GM12878 (cell line): ENCODE measurements around the gene SSX2IP. TPM values are rescaled to one million over a fixed set of nuclear protein-coding genes. Genes with fewer than 3 reads are reported as not detected.

Source experiments
- ATAC-seq: fragments of 200-7000 bp; cut with Tn5 transposase; 3 replicates; pipeline ENCODE4 v1.9.1; 2020; ENCODE audit warnings: mild to moderate bottlenecking, moderate library complexity
- BruUV-seq: library from RNA; stranded (reverse); fragments of 400-500 nt; replicated peaks from 2 replicates; lab custom pipeline; 2021; lab: Mats Ljungman, UMichigan
- CTCF ChIA-PET: fragments of 300-600 bp; sonication (Branson Sonifier 250); formaldehyde crosslinking; extraction: SDS; loops from one replicate; lab custom pipeline; 2021; ENCODE audit warnings: inconsistent platforms; lab: Yijun Ruan, JAX
- POLR2A ChIA-PET: fragments of 350-600 bp; formaldehyde crosslinking; extraction: SDS; loops from one replicate; lab custom pipeline; 2021; ENCODE audit warnings: inconsistent platforms; lab: Charles Lee
- RAD21 ChIA-PET: fragments of 300-600 bp; sonication (Branson Sonifier 250); formaldehyde crosslinking; loops from one replicate; lab custom pipeline; 2023; ENCODE audit warnings: antibody characterized with exemption; ENCODE audit not compliant: unreplicated experiment; lab: Charles Lee
- SMC1A ChIA-PET: fragments of 300-600 bp; sonication (Branson Sonifier 250); formaldehyde crosslinking; loops from one replicate; lab custom pipeline; 2023; ENCODE audit not compliant: unreplicated experiment, uncharacterized antibody; lab: Charles Lee
- DNase-seq: peaks from one replicate; pipeline ENCODE4 v3.0.0-alpha.2; 2011; ENCODE audit warnings: low read depth, low spot score
- FAIRE-seq: peaks from 3 replicates; lab custom pipeline; 2011; peaks lifted over from hg19 to GRCh38; lab: Jason Lieb, UNC
- H2AFZ ChIP-seq: 2 replicates; pipeline ENCODE4 v1.6.0; 2011; ENCODE audit warnings: low read depth, low read length, control low read depth; ENCODE audit not compliant: control insufficient read depth
- H3K27ac ChIP-seq: 2 replicates; pipeline ENCODE4 v1.5.1; 2011; ENCODE audit warnings: control low read depth; ENCODE audit not compliant: control insufficient read depth, insufficient read depth
- H3K27me3 ChIP-seq, 2 experiments: replicated peaks in 1 of 2; 2 replicates each; pipeline versions ENCODE4 v1.6.0 to v1.6.1; 2011; ENCODE audit warnings: low read length in 1 of 2; ENCODE audit not compliant: control insufficient read depth in 2 of 2, insufficient read depth in 2 of 2
- H3K36me3 ChIP-seq, 2 experiments: 2 replicates each; pipeline ENCODE4 v1.5.1; 2011; ENCODE audit warnings: low read length in 1 of 2; ENCODE audit not compliant: control insufficient read depth in 2 of 2, insufficient read depth in 2 of 2
- H3K4me1 ChIP-seq: 2 replicates; pipeline ENCODE4 v1.6.1; 2011; ENCODE audit warnings: mild to moderate bottlenecking, low read length, moderate library complexity, mixed read lengths; ENCODE audit not compliant: control insufficient read depth, insufficient read depth
- H3K4me2 ChIP-seq: 2 replicates; pipeline ENCODE4 v1.6.0; 2011; ENCODE audit warnings: control low read depth; ENCODE audit not compliant: control insufficient read depth, insufficient read depth
- H3K4me3 ChIP-seq: fragments of 200-600 bp; sonication (generic); 2 replicates; pipeline ENCODE4 v1.5.1; 2016
- H3K79me2 ChIP-seq: 2 replicates; pipeline ENCODE4 v1.6.0; 2011; ENCODE audit warnings: low read length; ENCODE audit not compliant: control insufficient read depth, insufficient read depth
- H3K9ac ChIP-seq: 2 replicates; pipeline ENCODE4 v1.8.0; 2011; ENCODE audit warnings: low read length, control low read depth, mixed read lengths; ENCODE audit not compliant: control insufficient read depth, insufficient read depth
- H3K9me3 ChIP-seq: replicated peaks from 3 replicates; pipeline ENCODE4 v1.5.1; 2011; ENCODE audit warnings: mild to moderate bottlenecking, low read length; ENCODE audit not compliant: control insufficient read depth, insufficient read depth
- H4K20me1 ChIP-seq: 2 replicates; pipeline ENCODE4 v1.6.0; 2011; ENCODE audit not compliant: control insufficient read depth, insufficient read depth
- BHLHE40 ChIP-seq, 2 experiments: fragments of 450-650 bp in 1 of 2; IDR thresholded peaks; 2 replicates each; pipeline ENCODE4 v1.6.1; 2011 to 2017; ENCODE audit warnings: low read depth in 2 of 2, borderline replicate concordance in 1 of 2, improper control_type of control experiment in 1 of 2, low read length in 1 of 2, mild to moderate bottlenecking in 1 of 2
- E2F4 ChIP-seq: IDR thresholded peaks from 2 replicates; pipeline ENCODE4 v1.6.1; 2012; ENCODE audit warnings: low read depth, low read length, improper control_type of control experiment
- ESRRA ChIP-seq: IDR thresholded peaks from 2 replicates; pipeline ENCODE4 v1.6.1; 2012; ENCODE audit warnings: mild to moderate bottlenecking, low read length, improper control_type of control experiment
- FOXK2 ChIP-seq: fragments of 450-650 bp; IDR thresholded peaks from 2 replicates; pipeline ENCODE4 v1.6.1; 2017; ENCODE audit warnings: mild to moderate bottlenecking, moderate library complexity
- GABPA ChIP-seq: IDR thresholded peaks from 2 replicates; pipeline ENCODE4 v1.6.1; 2014; ENCODE audit warnings: antibody characterized with exemption, low read depth, mild to moderate bottlenecking, inconsistent platforms
- HDAC6 ChIP-seq: fragments of 200-600 bp; sonication (generic); IDR thresholded peaks from one replicate; pipeline ENCODE4 v1.8.0; 2017; ENCODE audit warnings: antibody characterized with exemption; ENCODE audit not compliant: unreplicated experiment
- NFIC ChIP-seq: IDR thresholded peaks from 2 replicates; pipeline ENCODE4 v1.6.1; 2012; ENCODE audit warnings: low read depth, mild to moderate bottlenecking, inconsistent platforms, low read length, moderate library complexity
- NFXL1 ChIP-seq: fragments of 450-650 bp; IDR thresholded peaks from 2 replicates; pipeline ENCODE4 v1.6.1; 2017; ENCODE audit warnings: antibody characterized with exemption, mild to moderate bottlenecking, borderline replicate concordance
- NFYB ChIP-seq: IDR thresholded peaks from 2 replicates; pipeline ENCODE4 v1.6.1; 2011; ENCODE audit warnings: low read depth, mild to moderate bottlenecking, low read length, improper control_type of control experiment, moderate library complexity; ENCODE audit not compliant: insufficient read depth
- NR2C1 ChIP-seq: fragments of 450-650 bp; IDR thresholded peaks from 2 replicates; pipeline ENCODE4 v1.6.1; 2017; ENCODE audit warnings: antibody characterized with exemption, mild to moderate bottlenecking, moderate library complexity
- SP1 ChIP-seq: IDR thresholded peaks from one replicate; pipeline ENCODE4 v1.6.1; 2011; ENCODE audit warnings: low read depth, low read length
- SRF ChIP-seq, 2 experiments: IDR thresholded peaks; 2 replicates each; pipeline ENCODE4 v1.6.1; 2011; ENCODE audit warnings: low read depth in 2 of 2, low read length in 2 of 2, mild to moderate bottlenecking in 1 of 2, moderate library complexity in 1 of 2
- TBL1XR1 ChIP-seq: IDR thresholded peaks from 2 replicates; pipeline ENCODE4 v1.6.1; 2012; ENCODE audit warnings: low read depth, low read length, improper control_type of control experiment
- ZNF687 ChIP-seq: fragments of 450-650 bp; IDR thresholded peaks from 2 replicates; pipeline ENCODE4 v1.6.1; 2017; ENCODE audit warnings: mild to moderate bottlenecking, moderate library complexity
- WGBS: methylation state at CpG from one replicate; pipeline ENCODE4 v1.1.6; 2016; ENCODE audit warnings: low lambda C conversion rate; ENCODE audit not compliant: insufficient replicate concordance, insufficient coverage; ENCODE audit errors: missing lambda C conversion rate; 5-methylcytosine and 5-hydroxymethylcytosine counted together
- in situ Hi-C: fragments of 300-500 bp; cut with MboI; formaldehyde crosslinking; loops from 9 replicates; pipeline ENCODE4 v1.14.3; 2018; ENCODE audit warnings: mixed read lengths
- intact Hi-C: fragments of 100-400 bp; cut with micrococcal nuclease; formaldehyde crosslinking; loops from one replicate; pipeline ENCODE4 v1.14.2; 2022; ENCODE audit not compliant: unreplicated experiment
- polyA plus RNA-seq, 11 experiments: library from polyadenylated mRNA; depleted of rRNA in 4 of 11; unstranded in 6 of 11; stranded (reverse) in 5 of 11; fragments of >200 nt; fragmentation: Nextera tagmentation in 4 of 11; fragmentation: Illumina TruSeq in 1 of 11; extraction: Ambion mirVana in 4 of 11; extraction: Trizol in 1 of 11; gene quantifications; 1 replicate in 1 of 11; 2 replicates in 10 of 11; pipeline versions ENCODE4 v1.2.1 to v1.2.3, GENCODE V29; 2011 to 2016; ENCODE audit warnings: inconsistent platforms in 2 of 11, missing spikeins in 2 of 11, low read depth in 1 of 11
- total RNA-seq, 4 experiments: library from RNA; depleted of rRNA in 3 of 4; stranded (reverse); fragments of >200 nt in 3 of 4; fragmentation: Illumina TruSeq in 1 of 4; extraction: Trizol in 1 of 4; gene quantifications; 2 replicates each; pipeline versions ENCODE4 v1.2.1 to v1.2.3, GENCODE V29; 2013 to 2021
- TF ChIP-seq, protein P1 (sequence below): IDR thresholded peaks from 2 replicates; pipeline ENCODE4 v1.6.1; 2011; ENCODE audit warnings: borderline replicate concordance, low read depth, mild to moderate bottlenecking, moderate library complexity, low read length; ENCODE audit not compliant: insufficient read depth, poor library complexity, severe bottlenecking
- TF ChIP-seq, protein P2 (sequence below): IDR thresholded peaks from 2 replicates; pipeline ENCODE4 v1.6.1; 2012; ENCODE audit warnings: low read depth, low read length, improper control_type of control experiment

Gene SSX2IP
- total and polyA plus RNA-seq, 10 of the 15 experiments (the other 5 are each of a cell fraction or from before 2014, with no cell fraction given), result 3.3 to 14.0 (median 10.4) TPM

DNA sequence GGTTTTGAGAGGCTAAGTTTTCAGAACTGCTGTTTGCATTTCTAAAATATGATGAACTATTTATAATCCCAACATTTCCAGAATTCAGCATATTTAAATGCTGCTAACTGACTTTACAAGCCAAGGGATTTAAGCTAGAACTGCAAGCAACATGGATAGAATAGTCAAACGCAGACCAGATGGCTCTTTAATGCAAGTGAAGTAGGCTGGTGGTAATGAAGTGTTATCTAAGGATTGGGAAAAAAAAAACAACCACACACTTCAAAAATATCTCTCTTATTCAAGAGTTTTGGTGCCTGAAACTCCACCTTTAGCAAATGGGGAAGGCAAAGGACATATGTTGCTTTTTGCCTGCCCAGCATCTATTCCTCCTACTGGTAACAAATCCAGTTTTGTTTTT lies 20.9 kb upstream of the SSX2IP start:
- ATAC-seq, result no peak

More for the DNA sequence above, 20.9 kb upstream of the SSX2IP start:
- Histone ChIP-seq H2AFZ (no peak overlapping the region), H3K4me3 (no peak overlapping the region), H3K27me3 (no peaks in the 10 kb centered on the region; a peak in 1 of 4 replicates), H3K9me3 (no peaks in the 10 kb centered on the region), H3K9ac (no peak overlapping the region), H3K27ac (no peak overlapping the region), H3K36me3 (no peaks in the 10 kb centered on the region), H3K4me2 (no peak overlapping the region), H3K79me2 (no peaks in the 10 kb centered on the region), H3K4me1 (no peaks in the 10 kb centered on the region), H4K20me1 (no peaks in the 10 kb centered on the region)
- RAD21 ChIA-PET, result no interaction called here
- FAIRE-seq, result no peak
- CTCF ChIA-PET, result interaction anchor here (1.2 to 2.0 kb wide), 4 partner anchors 14 to 137 kb away, joined by 3 to 7 read pairs (median 4); partner anchors contain the start of gene CTBS
- WGBS, result 0% methylated on average over 1 of the region's 1 CpG
- no peak for DNase-seq
- intact Hi-C loops (no loop called here), in situ Hi-C loops (no loop called here)
- TF ChIP-seq E2F4 (no peak), SP1 (no peak), NR2C1 (no peak), NFIC (no peak), ZNF687 (no peak), TBL1XR1 (no peak), FOXK2 (no peak), NFYB (no peak), BHLHE40 (IDR thresholded peaks at IDR 0.05; ENCODE audit: borderline replicate concordance in 1 of 2, low read depth in 2 of 2, low read length in 1 of 2) (no peak), GABPA (no peak), SRF (IDR thresholded peaks at IDR 0.05; ENCODE audit: low read depth in 2 of 2, low read length in 2 of 2) (no peak), HDAC6 (no peak), NFXL1 (no peak), ESRRA (no peak)
- TF ChIP-seq, protein P1, sequence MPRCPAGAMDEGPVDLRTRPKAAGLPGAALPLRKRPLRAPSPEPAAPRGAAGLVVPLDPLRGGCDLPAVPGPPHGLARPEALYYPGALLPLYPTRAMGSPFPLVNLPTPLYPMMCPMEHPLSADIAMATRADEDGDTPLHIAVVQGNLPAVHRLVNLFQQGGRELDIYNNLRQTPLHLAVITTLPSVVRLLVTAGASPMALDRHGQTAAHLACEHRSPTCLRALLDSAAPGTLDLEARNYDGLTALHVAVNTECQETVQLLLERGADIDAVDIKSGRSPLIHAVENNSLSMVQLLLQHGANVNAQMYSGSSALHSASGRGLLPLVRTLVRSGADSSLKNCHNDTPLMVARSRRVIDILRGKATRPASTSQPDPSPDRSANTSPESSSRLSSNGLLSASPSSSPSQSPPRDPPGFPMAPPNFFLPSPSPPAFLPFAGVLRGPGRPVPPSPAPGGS, result no peak
- TF ChIP-seq, protein P2, sequence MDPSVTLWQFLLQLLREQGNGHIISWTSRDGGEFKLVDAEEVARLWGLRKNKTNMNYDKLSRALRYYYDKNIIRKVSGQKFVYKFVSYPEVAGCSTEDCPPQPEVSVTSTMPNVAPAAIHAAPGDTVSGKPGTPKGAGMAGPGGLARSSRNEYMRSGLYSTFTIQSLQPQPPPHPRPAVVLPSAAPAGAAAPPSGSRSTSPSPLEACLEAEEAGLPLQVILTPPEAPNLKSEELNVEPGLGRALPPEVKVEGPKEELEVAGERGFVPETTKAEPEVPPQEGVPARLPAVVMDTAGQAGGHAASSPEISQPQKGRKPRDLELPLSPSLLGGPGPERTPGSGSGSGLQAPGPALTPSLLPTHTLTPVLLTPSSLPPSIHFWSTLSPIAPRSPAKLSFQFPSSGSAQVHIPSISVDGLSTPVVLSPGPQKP, result no peak
- SMC1A ChIA-PET, result interaction anchor here (0.8 to 1.1 kb wide), 2 partner anchors 9 to 10 kb away, joined by 3 read pairs; no protein-coding TSS in a partner anchor
- POLR2A ChIA-PET, result interaction anchor here (0.6 to 1.0 kb wide), 3 partner anchors 11 to 33 kb away, joined by 3 to 5 read pairs (median 3); no protein-coding TSS in a partner anchor
- no TSS peak for BruUV-seq
